ENCODE data around the gene GRM7. TPM values are rescaled to one million over a fixed set of nuclear protein-coding genes. Genes with fewer than 3 reads are reported as not detected.

Gene GRM7
- total and polyA plus RNA-seq, 4 experiments from 2014 or later, result not detected

- Histone ChIP-seq H3K27me3 (ENCODE audit: insufficient read depth, low read length) (no peaks in the 10 kb centered on the region), H3K9me3 (ENCODE audit: control insufficient read depth in 1 of 2, low read length in 2 of 2) (no peaks in the 10 kb centered on the region), H3K4me1 (ENCODE audit: insufficient read depth, low read length) (no peaks in the 10 kb centered on the region), H3K27ac (ENCODE audit: low read depth, low read length) (no peak overlapping the region), H3K36me3 (ENCODE audit: insufficient read depth, low read length) (no peaks in the 10 kb centered on the region), H3K4me3 (ENCODE audit: low read length in 2 of 2) (no peak overlapping the region)
- no peak for DNase-seq
- H3K36me3 Mint-ChIP-seq, result no peaks in the 10 kb centered on the region
- no peak overlapping the region for H3K4me3 Mint-ChIP-seq
- H3K4me1 Mint-ChIP-seq, result no peaks in the 10 kb centered on the region
- intact Hi-C loops (cut with micrococcal nuclease), result no loop called here
- CTCF ChIA-PET (ENCODE audit: partially characterized antibody), result no interaction called here
- H3K27ac Mint-ChIP-seq, result no peak overlapping the region
- POLR2A ChIA-PET (ENCODE audit: partially characterized antibody), result no interaction called here
- peaks cover 0 to 10% (median 3%) of the 10 kb centered on the region in 8 donors for H3K9me3 Mint-ChIP-seq
- H3K27me3 Mint-ChIP-seq, result no peaks in the 10 kb centered on the region
These were observed 105.0 kb downstream of the GRM7 start for GRCh38 chr3:6965881-6966280.

GRCh38 chr3:6971933-6972332 lies 111.0 kb downstream of the GRM7 start:
- no peaks in the 10 kb centered on the region for H3K36me3 Mint-ChIP-seq
- no peak overlapping the region for H3K27ac Mint-ChIP-seq
- no peak overlapping the region for H3K27ac ChIP-seq (ENCODE audit: low read depth, low read length)
- no peaks in the 10 kb centered on the region for H3K4me1 Mint-ChIP-seq
- POLR2A ChIA-PET (ENCODE audit: partially characterized antibody), result no interaction called here
- no peak overlapping the region for H3K4me3 Mint-ChIP-seq
- intact Hi-C loops (cut with micrococcal nuclease), result no loop called here
- H3K9me3 ChIP-seq (ENCODE audit: control insufficient read depth in 1 of 2, low read length in 2 of 2), result no peaks in the 10 kb centered on the region
- H3K9me3 Mint-ChIP-seq, result peaks cover 0 to 10% (median 2%) of the 10 kb centered on the region in 8 donors
- CTCF ChIA-PET (ENCODE audit: partially characterized antibody), result no interaction called here
- H3K4me1 ChIP-seq (ENCODE audit: insufficient read depth, low read length), result no peaks in the 10 kb centered on the region
- no peak for DNase-seq
- H3K36me3 ChIP-seq (ENCODE audit: insufficient read depth, low read length), result no peaks in the 10 kb centered on the region
- H3K27me3 Mint-ChIP-seq, result peaks cover 0 to 2% of the 10 kb centered on the region in 2 donors
- H3K27me3 ChIP-seq (ENCODE audit: insufficient read depth, low read length), result no peaks in the 10 kb centered on the region
- no peak overlapping the region for H3K4me3 ChIP-seq (ENCODE audit: low read length in 2 of 2)

GRCh38 chr3:6985848-6986247 lies 124.9 kb downstream of the GRM7 start:
- Histone ChIP-seq H3K4me3 (ENCODE audit: low read length in 2 of 2) (no peak overlapping the region), H3K9me3 (ENCODE audit: control insufficient read depth in 1 of 2, low read length in 2 of 2) (no peaks in the 10 kb centered on the region), H3K27me3 (ENCODE audit: insufficient read depth, low read length) (no peaks in the 10 kb centered on the region), H3K36me3 (ENCODE audit: insufficient read depth, low read length) (no peaks in the 10 kb centered on the region), H3K27ac (ENCODE audit: low read depth, low read length) (no peak overlapping the region), H3K4me1 (ENCODE audit: insufficient read depth, low read length) (no peaks in the 10 kb centered on the region)
- DNase-seq, result no peak
- Mint-ChIP-seq H3K27ac (no peak overlapping the region), H3K4me3 (no peak overlapping the region), H3K36me3 (no peaks in the 10 kb centered on the region), H3K9me3 (peaks cover 0 to 12% (median 3%) of the 10 kb centered on the region in 8 donors), H3K27me3 (peaks cover 0 to 1% of the 10 kb centered on the region in 2 donors), H3K4me1 (no peaks in the 10 kb centered on the region)
- CTCF ChIA-PET (ENCODE audit: partially characterized antibody), result no interaction called here
- intact Hi-C loops (cut with micrococcal nuclease), result no loop called here
- POLR2A ChIA-PET (ENCODE audit: partially characterized antibody), result no interaction called here

- H3K27me3 ChIP-seq (ENCODE audit: insufficient read depth, low read length), result no peaks in the 10 kb centered on the region
- H3K27ac Mint-ChIP-seq, result no peak overlapping the region
- no peak overlapping the region for H3K4me3 Mint-ChIP-seq
- no peaks in the 10 kb centered on the region for H3K36me3 ChIP-seq (ENCODE audit: insufficient read depth, low read length)
- no peak overlapping the region for H3K27ac ChIP-seq (ENCODE audit: low read depth, low read length)
- H3K9me3 ChIP-seq (ENCODE audit: control insufficient read depth in 1 of 2, low read length in 2 of 2), result no peaks in the 10 kb centered on the region
- CTCF ChIA-PET (ENCODE audit: partially characterized antibody), result no interaction called here
- H3K4me1 ChIP-seq (ENCODE audit: insufficient read depth, low read length), result no peaks in the 10 kb centered on the region
- no peak overlapping the region for H3K4me3 ChIP-seq (ENCODE audit: low read length in 2 of 2)
- POLR2A ChIA-PET (ENCODE audit: partially characterized antibody), result no interaction called here
- no peaks in the 10 kb centered on the region for H3K4me1 Mint-ChIP-seq
- H3K36me3 Mint-ChIP-seq, result no peaks in the 10 kb centered on the region
- DNase-seq, result no peak
- peaks cover 0 to 12% (median 4%) of the 10 kb centered on the region in 8 donors for H3K9me3 Mint-ChIP-seq
- H3K27me3 Mint-ChIP-seq, result peaks cover 0 to 1% of the 10 kb centered on the region in 2 donors
- intact Hi-C loops (cut with micrococcal nuclease), result no loop called here
These were observed 128.8 kb downstream of the GRM7 start for GRCh38 chr3:6989608-6990291.

GRCh38 chr3:6994081-6994668 lies 133.3 kb downstream of the GRM7 start:
- peaks cover 1 to 10% (median 5%) of the 10 kb centered on the region in 8 donors for H3K9me3 Mint-ChIP-seq
- POLR2A ChIA-PET (ENCODE audit: partially characterized antibody), result no interaction called here

GRCh38 chr3:7000501-7000900 lies 139.6 kb downstream of the GRM7 start:
- H3K9me3 Mint-ChIP-seq, result peaks cover 2 to 17% (median 8%) of the 10 kb centered on the region in 8 donors
- CTCF ChIA-PET (ENCODE audit: partially characterized antibody), result no interaction called here
- Histone ChIP-seq H3K4me3 (ENCODE audit: low read length in 2 of 2) (no peak overlapping the region), H3K27me3 (ENCODE audit: insufficient read depth, low read length) (no peaks in the 10 kb centered on the region), H3K4me1 (ENCODE audit: insufficient read depth, low read length) (no peaks in the 10 kb centered on the region), H3K27ac (ENCODE audit: low read depth, low read length) (no peak overlapping the region), H3K9me3 (ENCODE audit: control insufficient read depth in 1 of 2, low read length in 2 of 2) (no peaks in the 10 kb centered on the region), H3K36me3 (ENCODE audit: insufficient read depth, low read length) (no peaks in the 10 kb centered on the region)
- no peak overlapping the region for H3K4me3 Mint-ChIP-seq
- H3K27me3 Mint-ChIP-seq, result no peaks in the 10 kb centered on the region
- no peak overlapping the region for H3K27ac Mint-ChIP-seq
- intact Hi-C loops (cut with micrococcal nuclease), result no loop called here
- no peaks in the 10 kb centered on the region for H3K4me1 Mint-ChIP-seq
- DNase-seq, result no peak
- POLR2A ChIA-PET (ENCODE audit: partially characterized antibody), result no interaction called here
- no peaks in the 10 kb centered on the region for H3K36me3 Mint-ChIP-seq

More at GRCh38 chr3:6994081-6994668, 133.3 kb downstream of the GRM7 start:
- H3K4me1 Mint-ChIP-seq, result no peaks in the 10 kb centered on the region
- Histone ChIP-seq H3K36me3 (ENCODE audit: insufficient read depth, low read length) (no peaks in the 10 kb centered on the region), H3K4me3 (ENCODE audit: low read length in 2 of 2) (no peak overlapping the region), H3K27ac (ENCODE audit: low read depth, low read length) (no peak overlapping the region), H3K4me1 (ENCODE audit: insufficient read depth, low read length) (no peaks in the 10 kb centered on the region), H3K27me3 (ENCODE audit: insufficient read depth, low read length) (no peaks in the 10 kb centered on the region), H3K9me3 (ENCODE audit: control insufficient read depth in 1 of 2, low read length in 2 of 2) (no peaks in the 10 kb centered on the region)
- H3K27ac Mint-ChIP-seq, result no peak overlapping the region
- no peak overlapping the region for H3K4me3 Mint-ChIP-seq
- CTCF ChIA-PET (ENCODE audit: partially characterized antibody), result no interaction called here
- H3K27me3 Mint-ChIP-seq, result no peaks in the 10 kb centered on the region
- intact Hi-C loops (cut with micrococcal nuclease), result no loop called here
- no peak for DNase-seq
- no peaks in the 10 kb centered on the region for H3K36me3 Mint-ChIP-seq

GRCh38 chr3:7001370-7001769 lies 140.5 kb downstream of the GRM7 start:
- Histone ChIP-seq H3K9me3 (ENCODE audit: control insufficient read depth in 1 of 2, low read length in 2 of 2) (no peaks in the 10 kb centered on the region), H3K4me1 (ENCODE audit: insufficient read depth, low read length) (no peaks in the 10 kb centered on the region), H3K4me3 (ENCODE audit: low read length in 2 of 2) (no peak overlapping the region), H3K27ac (ENCODE audit: low read depth, low read length) (no peak overlapping the region), H3K36me3 (ENCODE audit: insufficient read depth, low read length) (no peaks in the 10 kb centered on the region), H3K27me3 (ENCODE audit: insufficient read depth, low read length) (no peaks in the 10 kb centered on the region)
- Mint-ChIP-seq H3K27ac (no peak overlapping the region), H3K9me3 (peaks cover 2 to 17% (median 8%) of the 10 kb centered on the region in 8 donors), H3K36me3 (no peaks in the 10 kb centered on the region), H3K4me3 (no peak overlapping the region), H3K27me3 (no peaks in the 10 kb centered on the region), H3K4me1 (no peaks in the 10 kb centered on the region)
- POLR2A ChIA-PET (ENCODE audit: partially characterized antibody), result no interaction called here
- CTCF ChIA-PET (ENCODE audit: partially characterized antibody), result no interaction called here
- intact Hi-C loops (cut with micrococcal nuclease), result no loop called here
- no peak for DNase-seq

Data from CD4-positive, alpha-beta memory T cell (primary cell).